T-helper 2 cell treated with Interferon-gamma antibody and Interleukin-4, amounts not matched to agents 100 ng/mL and 5 ng/mL, for 36 hours (primary cell): ENCODE measurements around the gene RHBDL2. TPM values are rescaled to one million over a fixed set of nuclear protein-coding genes. Genes with fewer than 3 reads are reported as not detected.
"Not testable (repeated sequence)": the region's sequence is repeated elsewhere in the genome, so short reads cannot be mapped to it uniquely, and the experiment has no call there.

Experiments used
- intact Hi-C: fragments of 100-400 bp; cut with micrococcal nuclease; formaldehyde crosslinking; loops from one replicate; pipeline ENCODE4 v1.15.1; 2023
- total RNA-seq: library from RNA; stranded (reverse); gene quantifications from 2 replicates; pipeline ENCODE4 v1.2.3, GENCODE V29; 2022

The RHBDL2 gene
- total RNA-seq, 1 donor from 2014 or later: not detected

DNA sequence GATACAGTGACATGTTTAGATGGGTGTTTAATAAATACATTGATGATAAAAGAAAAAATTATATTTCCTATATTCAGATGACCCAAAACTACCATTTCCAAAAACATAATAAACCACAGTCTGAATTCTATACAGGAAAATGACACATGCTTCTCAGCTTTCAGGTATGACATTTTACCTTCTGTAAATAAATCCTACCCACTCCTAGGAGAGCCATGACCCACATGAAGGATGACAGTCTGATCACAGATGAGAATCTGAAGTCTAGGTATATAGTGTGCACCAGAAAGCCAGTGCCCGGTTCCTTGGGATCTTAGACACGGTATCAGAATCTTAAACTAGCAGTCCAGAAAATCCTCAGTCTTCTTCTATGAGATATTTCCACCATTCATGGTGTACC, 56.5 kb downstream of the RHBDL2 start:
- intact Hi-C loops: no loop called here

- intact Hi-C loops: no loop called here
These were observed 60.1 kb downstream of the RHBDL2 start, which contains the start of gene GJA9 for GRCh38 chr1:38881487-38881886. Gene GJA9, minus strand, starts transcription at chr1:38881587. Its CDS starts 5,489 bp downstream, at chr1:38876098.

GRCh38 chr1:38875811-38876210, 65.8 kb downstream of the RHBDL2 start:
- intact Hi-C loops: no loop called here

GRCh38 chr1:38873027-38873969, 68.3 kb downstream of the RHBDL2 start, which contains the start of gene MYCBP:
Gene MYCBP, minus strand, starts transcription at chr1:38873348. Its CDS starts 43 bp downstream, at chr1:38873305.
- intact Hi-C loops: loop anchor here (1.0 to 2.0 kb wide), 3 partner anchors 14 to 154 kb away; partner anchors contain the start of genes AKIRIN1, NDUFS5 and RRAGC

- intact Hi-C loops: loop anchor here (1.0 to 2.0 kb wide), 3 partner anchors 13 to 154 kb away; partner anchors contain the start of genes AKIRIN1, NDUFS5 and RRAGC
These were observed 69.1 kb downstream of the RHBDL2 start for GRCh38 chr1:38872401-38873026.

DNA sequence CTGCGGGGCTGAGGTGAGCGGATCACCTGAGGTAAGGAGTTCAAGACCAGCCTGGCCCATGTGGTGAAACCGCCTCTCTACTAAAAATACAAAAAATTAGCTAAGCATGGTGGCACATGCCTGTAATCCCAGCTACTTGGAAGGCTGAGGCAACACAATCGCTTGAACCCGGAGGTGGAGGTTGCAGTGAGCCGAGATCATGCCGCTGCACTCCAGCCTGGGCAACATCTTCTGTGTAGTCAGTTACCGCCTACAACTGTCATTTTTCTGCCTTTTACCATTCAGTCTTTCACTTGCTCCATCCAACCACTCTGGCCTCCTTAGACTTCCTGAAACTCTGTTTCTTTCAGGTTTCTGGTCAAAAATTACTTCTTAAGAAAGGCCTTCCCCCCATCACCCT, 70.6 kb downstream of the RHBDL2 start:
- intact Hi-C loops: no loop called here

DNA sequence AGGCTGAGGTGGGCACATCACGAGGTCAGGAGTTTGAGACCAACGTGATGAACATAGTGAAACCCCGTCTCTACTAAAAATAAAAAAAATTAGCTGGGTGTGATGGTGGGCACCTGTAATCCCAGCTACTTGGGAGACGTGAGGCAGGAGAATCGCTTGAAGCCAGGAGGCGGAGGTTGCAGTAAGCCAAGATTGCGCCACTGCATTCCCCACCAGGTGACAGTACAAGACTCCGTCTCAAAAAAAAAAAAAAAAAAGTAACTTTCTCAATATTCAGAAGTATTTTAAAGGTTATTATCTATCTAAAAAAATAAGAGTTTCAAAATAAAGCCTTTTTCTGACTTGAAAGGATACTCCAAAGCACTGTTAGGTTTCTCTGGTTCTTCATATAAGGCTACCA, 74.4 kb downstream of the RHBDL2 start:
- intact Hi-C loops: no loop called here

DNA sequence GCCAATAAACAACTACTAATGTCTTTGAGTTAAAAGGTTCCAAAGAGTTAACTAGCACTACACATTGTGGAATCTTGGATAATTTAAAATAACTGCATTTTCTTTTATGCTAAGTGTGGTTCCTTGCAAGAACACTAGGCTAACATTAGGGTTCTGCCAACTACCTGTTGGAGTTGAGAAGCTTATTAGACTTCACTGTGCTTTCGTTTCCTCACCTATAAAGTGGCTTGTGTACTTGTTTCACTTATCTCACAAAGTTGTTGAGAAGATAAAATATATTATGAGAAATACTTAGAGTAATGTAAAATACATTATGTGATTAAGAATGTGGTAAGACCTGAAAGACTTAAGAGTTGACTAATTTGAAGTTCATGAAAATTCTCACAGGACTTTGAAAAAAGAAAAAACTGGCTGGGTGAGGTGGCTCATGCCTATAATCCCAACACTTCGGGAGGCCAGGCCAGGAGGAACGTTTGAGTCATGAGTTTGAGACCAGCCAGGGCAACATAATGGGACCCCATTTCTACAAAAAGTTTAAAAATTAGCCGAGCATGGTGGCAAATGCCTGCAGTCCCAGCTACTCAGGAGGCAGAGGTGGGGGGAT, 76.4 kb downstream of the RHBDL2 start:
- intact Hi-C loops: no loop called here

DNA sequence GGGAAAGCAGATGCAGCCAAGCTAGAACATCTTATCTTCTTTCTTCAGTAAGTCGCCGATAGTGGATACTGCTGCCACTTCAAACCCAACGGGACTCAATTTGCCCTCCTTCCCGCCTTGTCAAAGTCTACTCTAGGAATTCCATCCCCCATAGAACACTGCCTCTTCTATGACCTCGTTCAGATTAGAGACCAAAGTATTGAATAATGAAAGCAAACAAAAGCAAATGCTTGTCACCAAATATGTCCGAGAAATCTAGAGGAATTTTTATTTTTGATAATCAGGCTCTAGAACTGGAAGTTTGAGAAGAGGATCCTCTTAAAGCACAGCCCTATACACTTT, 81.2 kb downstream of the RHBDL2 start:
- intact Hi-C loops: no loop called here

DNA sequence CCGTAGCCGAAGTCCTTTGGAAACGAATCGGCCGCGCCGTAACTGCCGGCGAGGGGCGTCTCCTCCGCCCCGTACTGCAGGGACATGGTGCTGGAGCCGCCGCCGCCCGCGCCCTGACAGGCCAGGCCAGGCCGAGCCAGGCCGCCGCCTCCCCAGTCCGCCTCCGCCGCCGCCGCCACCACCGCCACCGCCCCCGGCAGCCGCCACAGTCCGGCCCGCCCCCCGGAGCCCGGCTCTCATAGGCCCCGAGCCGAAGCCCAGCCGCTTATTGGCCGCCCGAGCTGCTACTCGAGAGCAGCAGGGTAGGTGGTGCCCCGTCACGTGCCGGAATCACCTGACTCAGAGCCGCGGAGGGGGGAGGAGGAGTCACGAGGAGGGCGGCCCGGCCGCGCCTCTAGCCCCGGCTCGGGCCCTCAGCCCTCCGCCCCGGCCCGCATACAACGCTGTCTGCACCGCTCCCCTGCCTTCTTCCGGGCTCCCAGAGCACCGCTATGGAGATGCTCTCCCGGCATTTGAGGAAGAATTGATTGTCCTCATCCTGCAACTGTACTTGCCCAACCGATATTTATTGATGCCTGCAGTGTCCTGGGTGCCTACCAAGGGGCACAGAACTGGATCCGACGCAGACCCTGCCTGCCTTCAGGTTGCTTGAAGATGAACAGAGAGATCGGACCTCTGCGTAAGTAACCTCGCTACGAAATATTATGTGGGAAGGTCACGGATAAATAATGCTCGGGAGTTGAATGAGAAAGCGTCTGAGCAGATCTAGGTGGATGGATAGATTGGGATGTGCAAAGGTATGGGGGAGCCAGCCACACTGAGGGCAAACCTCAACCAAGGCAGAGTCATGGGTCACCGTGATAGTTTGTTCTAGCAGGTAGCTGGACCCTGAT, 81.8 kb downstream of the RHBDL2 start, which contains the start of gene RRAGC:
TSS of gene RRAGC (minus strand) at position 212 of the 893 bp plus-strand sequence. CDS start at position 86, 126 bp downstream.
- intact Hi-C loops: loop anchor here (1.0 to 5.0 kb wide), 3 partner anchors 13 to 232 kb away; partner anchors contain the start of gene MYCBP

DNA sequence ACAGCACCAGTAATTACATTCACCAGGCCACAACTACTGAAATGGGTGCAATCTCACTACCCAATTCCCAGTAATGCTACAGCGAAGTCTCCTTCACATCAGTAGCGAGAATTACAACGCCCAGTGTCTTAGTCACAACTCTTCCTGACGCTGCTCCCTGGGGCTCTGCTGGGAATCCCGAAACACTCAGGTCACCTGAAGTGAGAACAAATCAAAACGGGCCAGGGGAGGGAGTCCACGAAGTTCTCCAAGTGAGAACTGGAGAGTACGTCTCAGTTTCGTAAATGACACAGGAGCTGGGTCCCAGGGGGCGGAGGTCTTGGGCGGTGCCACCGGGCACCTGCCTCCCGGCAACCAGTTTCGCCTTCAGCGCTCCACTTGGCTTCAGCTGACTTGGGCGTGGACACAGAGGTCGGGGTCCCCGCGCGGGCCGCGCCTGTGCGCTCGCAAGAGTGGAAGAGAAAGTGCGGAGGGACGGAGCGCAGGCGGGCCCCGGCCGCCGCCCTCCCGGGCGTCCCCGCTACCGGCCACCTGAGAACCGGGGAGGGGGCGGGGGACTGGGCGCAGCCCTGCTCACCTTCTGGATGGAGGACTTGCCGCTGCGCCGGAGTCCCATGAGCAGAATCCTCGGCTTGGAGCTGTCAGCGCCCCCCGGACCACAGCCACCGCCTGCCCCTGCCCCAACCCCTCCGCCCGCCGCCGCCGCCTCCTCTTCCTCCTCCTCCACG, 82.6 kb downstream of the RHBDL2 start:
- intact Hi-C loops: loop anchor here (1.0 to 5.0 kb wide), 3 partner anchors 14 to 233 kb away; partner anchors contain the start of gene MYCBP

GRCh38 chr1:38852780-38853179, 88.8 kb downstream of the RHBDL2 start:
- intact Hi-C loops: no loop called here

- intact Hi-C loops: no loop called here
These were observed 93.6 kb downstream of the RHBDL2 start for GRCh38 chr1:38848071-38848470.

DNA sequence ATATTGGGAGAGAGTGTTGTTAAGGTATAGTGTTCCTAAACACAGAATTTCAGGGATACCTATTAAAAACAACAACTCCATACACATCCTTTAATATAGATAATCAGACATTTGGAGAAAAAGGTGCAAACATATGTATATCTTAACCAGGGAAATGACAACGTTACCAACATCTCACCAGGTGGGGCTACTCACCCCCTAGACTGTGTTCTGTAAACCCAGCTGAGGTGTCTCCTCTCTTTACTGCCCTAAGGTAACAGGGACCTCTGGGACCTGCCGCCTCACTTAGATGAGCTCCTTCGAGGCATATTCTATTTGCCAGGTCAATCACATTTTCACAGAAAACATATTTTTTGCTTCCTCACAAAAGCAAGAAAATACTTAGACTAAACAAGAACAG, 95.4 kb downstream of the RHBDL2 start:
- intact Hi-C loops: no loop called here

GRCh38 chr1:38845088-38845487, 96.5 kb downstream of the RHBDL2 start:
- intact Hi-C loops: not testable (repeated sequence)

DNA sequence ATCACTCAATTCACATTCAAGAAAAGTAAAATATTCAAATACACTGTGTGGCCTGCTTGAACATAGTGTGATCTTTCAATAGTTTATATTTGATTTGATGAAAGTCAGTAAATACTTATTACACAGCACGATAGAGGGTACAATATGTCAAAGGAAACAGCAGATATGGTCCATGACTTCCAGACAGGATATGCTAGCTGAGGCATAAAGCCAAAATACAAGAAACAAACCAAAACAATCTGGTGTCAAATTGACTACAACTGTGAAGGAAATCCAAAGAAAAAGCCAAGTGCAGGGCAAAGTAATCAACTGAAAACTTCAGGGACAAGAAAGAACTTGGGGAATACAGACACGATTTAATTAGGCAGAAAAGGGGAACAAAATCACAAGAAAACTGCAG, 101.3 kb downstream of the RHBDL2 start:
- intact Hi-C loops: no loop called here

DNA sequence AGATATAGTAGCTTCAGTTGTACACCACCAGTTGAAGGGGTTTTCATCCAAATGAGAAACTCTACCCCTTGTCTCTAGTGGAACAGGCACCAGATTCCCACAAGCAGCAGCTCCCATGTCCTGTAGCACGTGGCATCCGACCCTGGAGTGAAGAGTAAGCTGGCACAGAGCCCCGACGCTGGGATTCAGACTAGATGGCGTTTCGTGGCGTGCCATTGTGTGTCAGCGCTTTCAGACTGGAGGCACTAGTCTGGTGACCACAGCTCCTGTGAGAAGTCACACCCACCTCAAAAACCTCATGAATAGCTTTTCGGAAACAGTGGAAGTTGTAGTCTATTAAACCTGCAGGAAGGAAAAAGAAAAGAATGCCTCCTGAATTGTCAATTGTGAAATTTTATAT, 102.3 kb downstream of the RHBDL2 start:
- intact Hi-C loops: loop anchor here (10.0 kb wide), 1 partner anchor 795 kb away; the partner anchor contains the start of gene POU3F1

DNA sequence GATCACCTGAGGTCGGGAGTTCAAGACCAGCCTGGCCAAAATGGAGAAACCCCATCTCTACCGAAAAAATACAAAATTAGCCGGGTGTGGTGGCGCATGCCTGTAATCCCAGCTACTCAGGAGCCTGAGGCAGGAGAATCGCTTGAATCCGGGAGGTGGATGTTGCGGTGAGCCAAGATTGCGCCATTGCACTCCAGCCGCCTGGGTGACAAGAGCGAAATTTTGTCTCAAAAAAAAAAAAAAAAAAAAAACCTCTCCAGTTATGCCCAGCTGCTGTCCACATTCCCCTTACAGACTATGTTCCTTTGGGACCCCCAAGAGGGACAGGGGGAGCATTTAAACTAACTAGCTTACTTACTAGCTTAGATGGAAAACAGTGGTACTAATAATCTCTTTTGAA, 105.3 kb downstream of the RHBDL2 start:
- intact Hi-C loops: loop anchor here (10.0 kb wide), 1 partner anchor 792 kb away; the partner anchor contains the start of gene POU3F1
